Body of pancreas (tissue), 4 donors: Measurements from ENCODE around the gene PEX14. TPM values are rescaled to one million over a fixed set of nuclear protein-coding genes. Genes with fewer than 3 reads are reported as not detected.

Experiments used
- ATAC-seq: fragments of 150-250 bp; one replicate; pipeline ENCODE4 v1.9.1; 2016
- DNase-seq, 4 donors: peaks; one replicate each; pipeline ENCODE4 v3.0.0-alpha.2; 2019
- H3K27ac ChIP-seq, 4 donors: fragments of 200-600 bp; sonication (generic); 1 replicate in 3 of 4; 2 replicates in 1 of 4; pipeline versions ENCODE4 v1.5.1 to v1.6.1; 2016 to 2019; ENCODE audit warnings: mild to moderate bottlenecking in 1 of 4, mixed read lengths in 1 of 4, moderate library complexity in 1 of 4
- H3K27me3 ChIP-seq, 2 donors: fragments of 200-600 bp; sonication (generic); one replicate each; pipeline ENCODE4 v1.6.0; 2016; ENCODE audit warnings: mild to moderate bottlenecking in 1 of 2
- H3K36me3 ChIP-seq, 2 donors: fragments of 200-600 bp; sonication (generic); replicated peaks in 1 of 2; 2 replicates each; pipeline ENCODE4 v1.5.1; 2016; ENCODE audit warnings: low read depth in 2 of 2; ENCODE audit not compliant: insufficient read depth in 1 of 2
- H3K4me1 ChIP-seq: fragments of 200-600 bp; sonication (generic); one replicate; pipeline ENCODE4 v1.6.0; 2016
- H3K4me3 ChIP-seq, 2 donors: fragments of 200-600 bp; sonication (generic); 1 replicate in 1 of 2; 2 replicates in 1 of 2; pipeline ENCODE4 v1.5.1; 2016 to 2019
- H3K9me3 ChIP-seq, 3 donors: fragments of 200-600 bp; sonication (generic); 1 replicate in 2 of 3; 2 replicates in 1 of 3; pipeline ENCODE4 v1.5.1; 2016
- POLR2A ChIP-seq, 3 donors: fragments of 450-650 bp; IDR thresholded peaks; one replicate each; pipeline ENCODE4 v1.6.1; 2016; ENCODE audit warnings: antibody characterized with exemption in 3 of 3, mild to moderate bottlenecking in 2 of 3
- WGBS, 2 donors: methylation state at CpG; one replicate each; pipeline ENCODE4 v1.1.5; 2017; 5-methylcytosine and 5-hydroxymethylcytosine counted together
- intact Hi-C: fragments of 100-400 bp; cut with DNase I; formaldehyde crosslinking; loops from one replicate; pipeline ENCODE4 v1.15.1; 2023
- total RNA-seq, 2 donors: library from RNA; depleted of rRNA; stranded (reverse); fragments of >200 nt; gene quantifications; one replicate each; pipeline ENCODE4 v1.1.0, GENCODE V29; 2016
- TF ChIP-seq, protein P1 (sequence below), 7 experiments: fragments of 450-650 bp in 4 of 7; fragments of 200-600 bp in 3 of 7; sonication (generic) in 3 of 7; IDR thresholded peaks; one replicate each; pipeline ENCODE4 v1.5.1; 2016 to 2019; ENCODE audit warnings: antibody characterized with exemption in 7 of 7

The PEX14 gene
- total RNA-seq, 2 donors from 2014 or later: 8.6 to 8.8 TPM

DNA sequence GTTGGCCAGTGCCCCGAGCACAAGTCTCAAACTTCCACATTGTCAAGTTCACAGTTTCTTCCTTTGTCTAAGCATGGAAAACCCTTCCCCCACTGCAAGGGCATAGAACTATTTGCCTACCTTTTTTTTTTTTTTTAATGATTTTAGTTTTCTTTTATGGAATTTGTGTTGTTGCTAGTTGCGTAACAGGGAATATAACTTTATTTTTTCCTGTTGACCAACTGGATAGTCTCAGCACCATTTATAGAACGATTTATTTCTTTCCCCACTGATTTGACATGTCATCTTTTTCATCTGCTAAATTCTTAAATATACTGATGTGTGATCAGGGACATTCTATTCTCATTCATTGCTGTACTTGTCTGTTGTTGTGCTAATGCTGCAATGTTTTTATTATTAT lies 83.0 kb downstream of the PEX14 start:
- Histone ChIP-seq H3K4me1 (no peaks in the 10 kb centered on the region), H3K9me3 (no peaks in the 10 kb centered on the region), H3K27ac (no peak overlapping the region), H3K27me3 (no peaks in the 10 kb centered on the region), H3K4me3 (no peak overlapping the region), H3K36me3 (no peaks in the 10 kb centered on the region)
- ATAC-seq: no peak
- intact Hi-C loops: no loop called here
- TF ChIP-seq POLR2A (IDR thresholded peaks at IDR 0.05): no peak
- TF ChIP-seq, protein P1, sequence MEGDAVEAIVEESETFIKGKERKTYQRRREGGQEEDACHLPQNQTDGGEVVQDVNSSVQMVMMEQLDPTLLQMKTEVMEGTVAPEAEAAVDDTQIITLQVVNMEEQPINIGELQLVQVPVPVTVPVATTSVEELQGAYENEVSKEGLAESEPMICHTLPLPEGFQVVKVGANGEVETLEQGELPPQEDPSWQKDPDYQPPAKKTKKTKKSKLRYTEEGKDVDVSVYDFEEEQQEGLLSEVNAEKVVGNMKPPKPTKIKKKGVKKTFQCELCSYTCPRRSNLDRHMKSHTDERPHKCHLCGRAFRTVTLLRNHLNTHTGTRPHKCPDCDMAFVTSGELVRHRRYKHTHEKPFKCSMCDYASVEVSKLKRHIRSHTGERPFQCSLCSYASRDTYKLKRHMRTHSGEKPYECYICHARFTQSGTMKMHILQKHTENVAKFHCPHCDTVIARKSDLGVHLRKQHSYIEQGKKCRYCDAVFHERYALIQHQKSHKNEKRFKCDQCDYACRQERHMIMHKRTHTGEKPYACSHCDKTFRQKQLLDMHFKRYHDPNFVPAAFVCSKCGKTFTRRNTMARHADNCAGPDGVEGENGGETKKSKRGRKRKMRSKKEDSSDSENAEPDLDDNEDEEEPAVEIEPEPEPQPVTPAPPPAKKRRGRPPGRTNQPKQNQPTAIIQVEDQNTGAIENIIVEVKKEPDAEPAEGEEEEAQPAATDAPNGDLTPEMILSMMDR (IDR thresholded peaks at IDR 0.05): no peak
- DNase-seq: no peak
- WGBS, 2 donors: 82 to 85% methylated on average over 3 of the region's 3 CpGs

DNA sequence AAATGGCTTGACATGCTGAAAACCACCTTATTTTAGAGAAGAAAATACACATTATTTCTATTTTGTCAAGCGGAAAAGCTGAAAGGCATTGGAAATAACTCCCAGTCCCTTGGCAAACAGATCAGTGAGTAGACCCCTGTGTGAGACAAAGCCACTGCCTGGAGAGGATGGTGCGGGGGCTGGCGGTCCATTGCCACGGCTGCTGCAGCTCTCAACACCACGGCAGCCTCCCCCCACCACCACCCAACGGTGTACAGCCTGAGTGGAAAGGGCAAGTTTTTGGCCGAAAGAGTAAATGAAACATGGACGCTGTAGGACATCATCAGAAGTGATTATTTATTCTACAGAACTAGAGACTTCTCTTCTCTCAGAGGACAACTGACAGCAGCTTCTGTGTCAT lies 84.6 kb downstream of the PEX14 start:
- TF ChIP-seq, protein P1 (IDR thresholded peaks at IDR 0.05): no peak
- TF ChIP-seq POLR2A (IDR thresholded peaks at IDR 0.05): no peak
- no peaks in the 10 kb centered on the region for H3K9me3 ChIP-seq
- no peaks in the 10 kb centered on the region for H3K36me3 ChIP-seq
- no peak for DNase-seq
- no peaks in the 10 kb centered on the region for H3K27me3 ChIP-seq
- intact Hi-C loops: no loop called here
- ATAC-seq: no peak
- H3K4me3 ChIP-seq: no peak overlapping the region
- WGBS, 2 donors: 91 to 92% methylated on average over 8 of the region's 8 CpGs
- H3K27ac ChIP-seq: no peak overlapping the region
- H3K4me1 ChIP-seq: no peaks in the 10 kb centered on the region

DNA sequence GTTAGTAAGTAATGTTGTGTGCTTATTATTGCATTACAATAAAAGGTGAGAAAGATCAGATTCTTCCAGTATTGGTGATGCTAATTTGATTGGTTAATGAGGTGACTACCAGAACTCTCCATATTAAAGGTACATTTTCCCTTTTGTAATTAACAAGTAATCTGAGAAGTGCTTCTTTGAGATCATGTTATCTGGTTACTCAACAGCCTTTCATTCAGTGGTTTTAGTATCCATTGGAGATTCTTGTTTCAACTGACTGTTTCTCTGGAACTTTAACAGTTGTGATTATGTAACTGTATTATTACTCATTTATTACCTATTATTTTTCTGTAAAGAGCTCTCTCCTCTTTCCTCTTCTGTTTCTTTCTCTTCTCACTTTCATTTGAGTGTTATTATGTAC lies 86.7 kb downstream of the PEX14 start:
- no peak for ATAC-seq
- TF ChIP-seq POLR2A (IDR thresholded peaks at IDR 0.05): no peak
- TF ChIP-seq, protein P1 (IDR thresholded peaks at IDR 0.05): no peak
- DNase-seq: no peak
- no peaks in the 10 kb centered on the region for H3K4me1 ChIP-seq
- no peaks in the 10 kb centered on the region for H3K36me3 ChIP-seq
- H3K27me3 ChIP-seq: no peaks in the 10 kb centered on the region
- intact Hi-C loops: no loop called here
- H3K4me3 ChIP-seq: no peak overlapping the region
- H3K27ac ChIP-seq: no peak overlapping the region
- no peaks in the 10 kb centered on the region for H3K9me3 ChIP-seq

DNA sequence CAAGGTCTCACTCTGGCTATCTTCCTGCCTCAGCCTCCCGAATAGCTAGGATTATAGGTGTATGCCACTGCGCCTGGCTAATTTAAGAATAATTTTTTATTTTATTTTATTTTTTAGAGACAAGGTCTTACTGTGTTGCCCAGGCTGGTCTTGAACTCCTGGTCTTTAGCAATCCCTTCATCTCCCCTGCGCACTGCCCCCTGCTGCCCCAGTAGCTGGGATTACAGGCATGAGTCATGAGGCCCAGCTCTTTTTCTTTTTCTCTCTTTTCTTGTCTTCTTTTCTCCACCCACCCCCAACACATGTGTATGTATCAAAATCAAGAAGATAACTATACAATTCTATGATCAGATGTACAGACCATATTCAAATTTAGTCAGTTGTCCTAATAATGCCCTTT lies 87.2 kb downstream of the PEX14 start:
- WGBS, 2 donors: 95 to 97% methylated on average over 3 of the region's 3 CpGs
- intact Hi-C loops: no loop called here
- H3K4me1 ChIP-seq: no peaks in the 10 kb centered on the region

DNA sequence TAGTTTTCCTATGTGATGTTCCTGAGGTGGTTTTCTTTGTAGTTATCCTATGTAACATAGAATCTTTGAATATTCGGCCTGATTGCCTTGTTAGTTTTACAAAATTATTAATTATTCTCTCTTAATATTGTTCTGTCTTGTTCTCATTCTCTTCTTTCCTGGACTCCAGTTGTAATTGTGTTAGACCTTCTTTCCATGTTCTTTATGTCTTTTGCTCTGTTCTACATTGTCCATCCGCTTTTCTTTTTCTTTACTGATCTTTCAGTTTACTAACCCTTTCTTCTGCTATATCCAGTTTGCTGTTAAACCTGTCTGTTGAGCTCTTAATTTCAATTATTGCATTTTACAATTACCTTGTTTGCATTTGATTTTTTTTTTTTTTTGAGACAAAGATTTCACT lies 89.3 kb downstream of the PEX14 start:
- Histone ChIP-seq H3K9me3 (no peaks in the 10 kb centered on the region), H3K4me3 (no peak overlapping the region), H3K4me1 (no peaks in the 10 kb centered on the region), H3K27me3 (no peaks in the 10 kb centered on the region), H3K27ac (no peak overlapping the region), H3K36me3 (no peaks in the 10 kb centered on the region)
- ATAC-seq (no peak), DNase-seq (no peak)
- intact Hi-C loops: no loop called here
- 93 to 94% methylated on average over 2 of the region's 2 CpGs for WGBS, 2 donors
- TF ChIP-seq, protein P1 (IDR thresholded peaks at IDR 0.05): no peak
- no peak for TF ChIP-seq POLR2A (IDR thresholded peaks at IDR 0.05)

More for the DNA sequence above, 87.2 kb downstream of the PEX14 start:
- ATAC-seq: no peak
- no peaks in the 10 kb centered on the region for H3K9me3 ChIP-seq
- H3K36me3 ChIP-seq: no peaks in the 10 kb centered on the region
- TF ChIP-seq POLR2A (IDR thresholded peaks at IDR 0.05): no peak
- TF ChIP-seq, protein P1 (IDR thresholded peaks at IDR 0.05): no peak
- DNase-seq: no peak
- no peaks in the 10 kb centered on the region for H3K27me3 ChIP-seq
- no peak overlapping the region for H3K4me3 ChIP-seq
- H3K27ac ChIP-seq: no peak overlapping the region
